GM12878 (cell line): Measurements from ENCODE around the gene TCF20. TPM values are rescaled to one million over a fixed set of nuclear protein-coding genes. Genes with fewer than 3 reads are reported as not detected.

Source experiments
- ATAC-seq: fragments of 200-7000 bp; cut with Tn5 transposase; 3 replicates; pipeline ENCODE4 v1.9.1; 2020; ENCODE audit warnings: mild to moderate bottlenecking, moderate library complexity
- BruUV-seq: library from RNA; stranded (reverse); fragments of 400-500 nt; replicated peaks from 2 replicates; lab custom pipeline; 2021; lab: Mats Ljungman, UMichigan
- CTCF ChIA-PET: fragments of 300-600 bp; sonication (Branson Sonifier 250); formaldehyde crosslinking; extraction: SDS; loops from one replicate; lab custom pipeline; 2021; ENCODE audit warnings: inconsistent platforms; lab: Yijun Ruan, JAX
- POLR2A ChIA-PET: fragments of 350-600 bp; formaldehyde crosslinking; extraction: SDS; loops from one replicate; lab custom pipeline; 2021; ENCODE audit warnings: inconsistent platforms; lab: Charles Lee
- RAD21 ChIA-PET: fragments of 300-600 bp; sonication (Branson Sonifier 250); formaldehyde crosslinking; loops from one replicate; lab custom pipeline; 2023; ENCODE audit warnings: antibody characterized with exemption; ENCODE audit not compliant: unreplicated experiment; lab: Charles Lee
- SMC1A ChIA-PET: fragments of 300-600 bp; sonication (Branson Sonifier 250); formaldehyde crosslinking; loops from one replicate; lab custom pipeline; 2023; ENCODE audit not compliant: unreplicated experiment, uncharacterized antibody; lab: Charles Lee
- DNase-seq: peaks from one replicate; pipeline ENCODE4 v3.0.0-alpha.2; 2011; ENCODE audit warnings: low read depth, low spot score
- FAIRE-seq: peaks from 3 replicates; lab custom pipeline; 2011; peaks lifted over from hg19 to GRCh38; lab: Jason Lieb, UNC
- H2AFZ ChIP-seq: 2 replicates; pipeline ENCODE4 v1.6.0; 2011; ENCODE audit warnings: low read depth, low read length, control low read depth; ENCODE audit not compliant: control insufficient read depth
- H3K27ac ChIP-seq: 2 replicates; pipeline ENCODE4 v1.5.1; 2011; ENCODE audit warnings: control low read depth; ENCODE audit not compliant: control insufficient read depth, insufficient read depth
- H3K27me3 ChIP-seq, 2 experiments: replicated peaks in 1 of 2; 2 replicates each; pipeline versions ENCODE4 v1.6.0 to v1.6.1; 2011; ENCODE audit warnings: low read length in 1 of 2; ENCODE audit not compliant: control insufficient read depth in 2 of 2, insufficient read depth in 2 of 2
- H3K36me3 ChIP-seq, 2 experiments: 2 replicates each; pipeline ENCODE4 v1.5.1; 2011; ENCODE audit warnings: low read length in 1 of 2; ENCODE audit not compliant: control insufficient read depth in 2 of 2, insufficient read depth in 2 of 2
- H3K4me1 ChIP-seq: 2 replicates; pipeline ENCODE4 v1.6.1; 2011; ENCODE audit warnings: mild to moderate bottlenecking, low read length, moderate library complexity, mixed read lengths; ENCODE audit not compliant: control insufficient read depth, insufficient read depth
- H3K4me2 ChIP-seq: 2 replicates; pipeline ENCODE4 v1.6.0; 2011; ENCODE audit warnings: control low read depth; ENCODE audit not compliant: control insufficient read depth, insufficient read depth
- H3K4me3 ChIP-seq: fragments of 200-600 bp; sonication (generic); 2 replicates; pipeline ENCODE4 v1.5.1; 2016
- H3K79me2 ChIP-seq: 2 replicates; pipeline ENCODE4 v1.6.0; 2011; ENCODE audit warnings: low read length; ENCODE audit not compliant: control insufficient read depth, insufficient read depth
- H3K9ac ChIP-seq: 2 replicates; pipeline ENCODE4 v1.8.0; 2011; ENCODE audit warnings: low read length, control low read depth, mixed read lengths; ENCODE audit not compliant: control insufficient read depth, insufficient read depth
- H3K9me3 ChIP-seq: replicated peaks from 3 replicates; pipeline ENCODE4 v1.5.1; 2011; ENCODE audit warnings: mild to moderate bottlenecking, low read length; ENCODE audit not compliant: control insufficient read depth, insufficient read depth
- H4K20me1 ChIP-seq: 2 replicates; pipeline ENCODE4 v1.6.0; 2011; ENCODE audit not compliant: control insufficient read depth, insufficient read depth
- ATF3 ChIP-seq: IDR thresholded peaks from 2 replicates; pipeline ENCODE4 v1.6.1; 2011; ENCODE audit warnings: low read depth, mild to moderate bottlenecking, low read length, moderate library complexity, borderline replicate concordance; ENCODE audit errors: extremely low read depth
- BCLAF1 ChIP-seq: fragments of 450-650 bp; IDR thresholded peaks from 2 replicates; pipeline ENCODE4 v1.6.1; 2017; ENCODE audit warnings: antibody characterized with exemption, mild to moderate bottlenecking, moderate library complexity
- ETV6 ChIP-seq, 2 experiments: fragments of 450-650 bp in 1 of 2; IDR thresholded peaks in 1 of 2; conservative IDR thresholded peaks in 1 of 2; 2 replicates each; pipeline ENCODE4 v1.6.1; 2014; ENCODE audit warnings: antibody characterized with exemption in 1 of 2, borderline replicate concordance in 1 of 2, low read depth in 1 of 2, mild to moderate bottlenecking in 1 of 2, moderate library complexity in 1 of 2
- FOS ChIP-seq: IDR thresholded peaks from 3 replicates; pipeline ENCODE4 v1.6.1; 2011; ENCODE audit warnings: borderline replicate concordance; ENCODE audit not compliant: insufficient read length; ENCODE audit errors: extremely low read depth
- FOXK2 ChIP-seq: fragments of 450-650 bp; IDR thresholded peaks from 2 replicates; pipeline ENCODE4 v1.6.1; 2017; ENCODE audit warnings: mild to moderate bottlenecking, moderate library complexity
- GATAD2B ChIP-seq: fragments of 450-650 bp; conservative IDR thresholded peaks from 2 replicates; pipeline ENCODE4 v1.6.1; 2017; ENCODE audit warnings: low read depth, mild to moderate bottlenecking, moderate library complexity
- JUND ChIP-seq: IDR thresholded peaks from 2 replicates; pipeline ENCODE4 v1.6.1; 2012; ENCODE audit warnings: low read depth, mild to moderate bottlenecking, low read length, improper control_type of control experiment, moderate library complexity
- NFYA ChIP-seq: IDR thresholded peaks from 2 replicates; pipeline ENCODE4 v1.6.1; 2011; ENCODE audit warnings: low read depth, mild to moderate bottlenecking, low read length, improper control_type of control experiment, borderline replicate concordance
- PKNOX1 ChIP-seq: fragments of 450-650 bp; IDR thresholded peaks from 2 replicates; pipeline ENCODE4 v1.6.1; 2016; ENCODE audit warnings: mild to moderate bottlenecking
- SKIL ChIP-seq: fragments of 450-650 bp; IDR thresholded peaks from 2 replicates; pipeline ENCODE4 v1.6.1; 2017; ENCODE audit warnings: mild to moderate bottlenecking, low read depth, inconsistent platforms; ENCODE audit not compliant: poor library complexity, severe bottlenecking
- SMARCA5 ChIP-seq: fragments of 450-650 bp; IDR thresholded peaks from 2 replicates; pipeline ENCODE4 v1.6.1; 2017; ENCODE audit warnings: mild to moderate bottlenecking
- SUPT20H ChIP-seq: IDR thresholded peaks from 2 replicates; pipeline ENCODE4 v1.6.1; 2011; ENCODE audit warnings: low read depth, mild to moderate bottlenecking, low read length, moderate library complexity, borderline replicate concordance; ENCODE audit not compliant: control insufficient read depth
- YY1 ChIP-seq: IDR thresholded peaks from 2 replicates; pipeline ENCODE4 v1.6.1; 2011; ENCODE audit warnings: low read depth, mild to moderate bottlenecking, low read length
- WGBS: methylation state at CpG from one replicate; pipeline ENCODE4 v1.1.6; 2016; ENCODE audit warnings: low lambda C conversion rate; ENCODE audit not compliant: insufficient replicate concordance, insufficient coverage; ENCODE audit errors: missing lambda C conversion rate; 5-methylcytosine and 5-hydroxymethylcytosine counted together
- in situ Hi-C: fragments of 300-500 bp; cut with MboI; formaldehyde crosslinking; loops from 9 replicates; pipeline ENCODE4 v1.14.3; 2018; ENCODE audit warnings: mixed read lengths
- intact Hi-C: fragments of 100-400 bp; cut with micrococcal nuclease; formaldehyde crosslinking; loops from one replicate; pipeline ENCODE4 v1.14.2; 2022; ENCODE audit not compliant: unreplicated experiment
- polyA plus RNA-seq, 11 experiments: library from polyadenylated mRNA; depleted of rRNA in 4 of 11; unstranded in 6 of 11; stranded (reverse) in 5 of 11; fragments of >200 nt; fragmentation: Nextera tagmentation in 4 of 11; fragmentation: Illumina TruSeq in 1 of 11; extraction: Ambion mirVana in 4 of 11; extraction: Trizol in 1 of 11; gene quantifications; 1 replicate in 1 of 11; 2 replicates in 10 of 11; pipeline versions ENCODE4 v1.2.1 to v1.2.3, GENCODE V29; 2011 to 2016; ENCODE audit warnings: inconsistent platforms in 2 of 11, missing spikeins in 2 of 11, low read depth in 1 of 11
- total RNA-seq, 4 experiments: library from RNA; depleted of rRNA in 3 of 4; stranded (reverse); fragments of >200 nt in 3 of 4; fragmentation: Illumina TruSeq in 1 of 4; extraction: Trizol in 1 of 4; gene quantifications; 2 replicates each; pipeline versions ENCODE4 v1.2.1 to v1.2.3, GENCODE V29; 2013 to 2021

Gene TCF20
- total and polyA plus RNA-seq, 10 of the 15 experiments (the other 5 are each of a cell fraction or from before 2014, with no cell fraction given): 0.64 to 52.9 (median 22.6) TPM

GRCh38 chr22:42236848-42237247, 33.6 kb downstream of the TCF20 start:
- no peak for TF ChIP-seq BCLAF1
- TF ChIP-seq PKNOX1: no peak
- TF ChIP-seq ATF3: no peak
- no peak for TF ChIP-seq NFYA
- TF ChIP-seq SUPT20H: no peak
- TF ChIP-seq YY1: no peak
- no peak for TF ChIP-seq FOXK2
- no peak for TF ChIP-seq GATAD2B
- TF ChIP-seq ETV6 (conservative IDR thresholded peaks at IDR 0.05 in 1 of 2, IDR thresholded peaks at IDR 0.05 in 1 of 2; ENCODE audit: borderline replicate concordance in 1 of 2, low read depth in 1 of 2): no peak
- TF ChIP-seq SKIL: no peak
- TF ChIP-seq JUND: no peak
- no peak for TF ChIP-seq SMARCA5
- no peak for TF ChIP-seq FOS
- no peak for ATAC-seq
- no peak for FAIRE-seq
- Histone ChIP-seq H3K4me1 (no peaks in the 10 kb centered on the region), H3K4me3 (no peak overlapping the region), H3K4me2 (no peak overlapping the region), H3K9me3 (peaks cover 6% of the 10 kb centered on the region; the same call in 2 of the 3 replicates), H3K36me3 (no peaks in the 10 kb centered on the region; a peak in 2 of 4 replicates), H3K9ac (no peak overlapping the region), H3K79me2 (peaks cover 30% of the 10 kb centered on the region), H2AFZ (no peak overlapping the region), H4K20me1 (no peaks in the 10 kb centered on the region), H3K27ac (no peak overlapping the region), H3K27me3 (no peaks in the 10 kb centered on the region)
- no TSS peak for BruUV-seq
- ChIA-PET SMC1A (no interaction called here), CTCF (no interaction called here), RAD21 (no interaction called here), POLR2A (no interaction called here)
- whole genome bisulfite sequencing: 98% methylated on average over 6 of the region's 6 CpGs
- intact Hi-C loops: no loop called here
- in situ Hi-C loops: no loop called here
- DNase-seq: no peak
